ENCODE results near the gene ATP4B. TPM values are rescaled to one million over a fixed set of nuclear protein-coding genes. Genes with fewer than 3 reads are reported as not detected.

ATP4B gene
- total RNA-seq, 1 experiment from 2014 or later, result not detected

DNA sequence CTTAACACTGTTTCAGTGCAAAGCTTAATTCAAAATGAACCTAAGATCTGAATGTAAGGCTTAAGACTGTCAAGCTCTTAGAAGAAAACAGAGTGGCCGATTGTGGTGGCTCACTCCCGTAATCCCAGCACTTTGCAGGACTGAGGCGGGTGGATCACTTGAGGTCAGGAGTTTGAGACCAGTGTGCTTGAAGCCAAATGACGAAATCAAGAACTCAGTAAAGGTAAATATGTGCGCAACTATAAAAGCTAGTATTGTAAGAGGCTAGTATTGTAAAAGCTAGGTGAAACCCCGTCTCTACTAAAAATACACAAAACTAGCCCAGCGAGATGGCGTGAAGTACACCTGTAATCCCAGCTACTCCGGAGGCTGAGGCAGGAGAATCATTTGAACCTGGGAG, 12.7 kb downstream of the ATP4B start:
- H3K9me2 ChIP-seq (ENCODE audit: insufficient read depth), result no peaks in the 10 kb centered on the region
- intact Hi-C loops (cut with micrococcal nuclease), result no loop called here
- H3K4me1 ChIP-seq (ENCODE audit: control insufficient read depth in 1 of 2, insufficient read depth in 2 of 2, low read length in 2 of 2), result peaks cover 9 to 11% of the 10 kb centered on the region in 2 experiments; a peak in 3 of 4 replicates
- TF ChIP-seq SIN3A (IDR thresholded peaks at IDR 0.05; ENCODE audit: low read depth), result no peak
- TF ChIP-seq SP1 (IDR thresholded peaks at IDR 0.05; ENCODE audit: low read depth), result no peak
- no peak for TF ChIP-seq ELF1 (IDR thresholded peaks at IDR 0.05; ENCODE audit: borderline replicate concordance, low read depth)
- TF ChIP-seq, protein P1, sequence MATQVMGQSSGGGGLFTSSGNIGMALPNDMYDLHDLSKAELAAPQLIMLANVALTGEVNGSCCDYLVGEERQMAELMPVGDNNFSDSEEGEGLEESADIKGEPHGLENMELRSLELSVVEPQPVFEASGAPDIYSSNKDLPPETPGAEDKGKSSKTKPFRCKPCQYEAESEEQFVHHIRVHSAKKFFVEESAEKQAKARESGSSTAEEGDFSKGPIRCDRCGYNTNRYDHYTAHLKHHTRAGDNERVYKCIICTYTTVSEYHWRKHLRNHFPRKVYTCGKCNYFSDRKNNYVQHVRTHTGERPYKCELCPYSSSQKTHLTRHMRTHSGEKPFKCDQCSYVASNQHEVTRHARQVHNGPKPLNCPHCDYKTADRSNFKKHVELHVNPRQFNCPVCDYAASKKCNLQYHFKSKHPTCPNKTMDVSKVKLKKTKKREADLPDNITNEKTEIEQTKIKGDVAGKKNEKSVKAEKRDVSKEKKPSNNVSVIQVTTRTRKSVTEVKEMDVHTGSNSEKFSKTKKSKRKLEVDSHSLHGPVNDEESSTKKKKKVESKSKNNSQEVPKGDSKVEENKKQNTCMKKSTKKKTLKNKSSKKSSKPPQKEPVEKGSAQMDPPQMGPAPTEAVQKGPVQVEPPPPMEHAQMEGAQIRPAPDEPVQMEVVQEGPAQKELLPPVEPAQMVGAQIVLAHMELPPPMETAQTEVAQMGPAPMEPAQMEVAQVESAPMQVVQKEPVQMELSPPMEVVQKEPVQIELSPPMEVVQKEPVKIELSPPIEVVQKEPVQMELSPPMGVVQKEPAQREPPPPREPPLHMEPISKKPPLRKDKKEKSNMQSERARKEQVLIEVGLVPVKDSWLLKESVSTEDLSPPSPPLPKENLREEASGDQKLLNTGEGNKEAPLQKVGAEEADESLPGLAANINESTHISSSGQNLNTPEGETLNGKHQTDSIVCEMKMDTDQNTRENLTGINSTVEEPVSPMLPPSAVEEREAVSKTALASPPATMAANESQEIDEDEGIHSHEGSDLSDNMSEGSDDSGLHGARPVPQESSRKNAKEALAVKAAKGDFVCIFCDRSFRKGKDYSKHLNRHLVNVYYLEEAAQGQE (IDR thresholded peaks at IDR 0.05; ENCODE audit: low read depth), result no peak
- TF ChIP-seq, protein P2, sequence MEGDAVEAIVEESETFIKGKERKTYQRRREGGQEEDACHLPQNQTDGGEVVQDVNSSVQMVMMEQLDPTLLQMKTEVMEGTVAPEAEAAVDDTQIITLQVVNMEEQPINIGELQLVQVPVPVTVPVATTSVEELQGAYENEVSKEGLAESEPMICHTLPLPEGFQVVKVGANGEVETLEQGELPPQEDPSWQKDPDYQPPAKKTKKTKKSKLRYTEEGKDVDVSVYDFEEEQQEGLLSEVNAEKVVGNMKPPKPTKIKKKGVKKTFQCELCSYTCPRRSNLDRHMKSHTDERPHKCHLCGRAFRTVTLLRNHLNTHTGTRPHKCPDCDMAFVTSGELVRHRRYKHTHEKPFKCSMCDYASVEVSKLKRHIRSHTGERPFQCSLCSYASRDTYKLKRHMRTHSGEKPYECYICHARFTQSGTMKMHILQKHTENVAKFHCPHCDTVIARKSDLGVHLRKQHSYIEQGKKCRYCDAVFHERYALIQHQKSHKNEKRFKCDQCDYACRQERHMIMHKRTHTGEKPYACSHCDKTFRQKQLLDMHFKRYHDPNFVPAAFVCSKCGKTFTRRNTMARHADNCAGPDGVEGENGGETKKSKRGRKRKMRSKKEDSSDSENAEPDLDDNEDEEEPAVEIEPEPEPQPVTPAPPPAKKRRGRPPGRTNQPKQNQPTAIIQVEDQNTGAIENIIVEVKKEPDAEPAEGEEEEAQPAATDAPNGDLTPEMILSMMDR (IDR thresholded peaks at IDR 0.05 in 2 of 3, conservative IDR thresholded peaks at IDR 0.05 in 1 of 3; ENCODE audit: borderline replicate concordance in 1 of 3, insufficient read depth in 1 of 3, low read depth in 2 of 3, low read length in 2 of 3), result no peak
- TF ChIP-seq, protein P3, sequence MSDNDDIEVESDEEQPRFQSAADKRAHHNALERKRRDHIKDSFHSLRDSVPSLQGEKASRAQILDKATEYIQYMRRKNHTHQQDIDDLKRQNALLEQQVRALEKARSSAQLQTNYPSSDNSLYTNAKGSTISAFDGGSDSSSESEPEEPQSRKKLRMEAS (IDR thresholded peaks at IDR 0.05), result no peak
- TF ChIP-seq YY1 (IDR thresholded peaks at IDR 0.05; ENCODE audit: extremely low read depth, insufficient replicate concordance, low read depth, low read length), result no peak
- TF ChIP-seq RAD21 (IDR thresholded peaks at IDR 0.05; ENCODE audit: low read depth), result no peak
- TF ChIP-seq ZNF274 (IDR thresholded peaks at IDR 0.05; ENCODE audit: low read depth, low read length), result no peak
- TF ChIP-seq POLR2A (IDR thresholded peaks at IDR 0.05; ENCODE audit: borderline replicate concordance, extremely low read depth, insufficient read depth, insufficient read length), result no peak
- no peak for TF ChIP-seq JUND (IDR thresholded peaks at IDR 0.05)
- no peak for TF ChIP-seq EZH2phosphoT487 (IDR thresholded peaks at IDR 0.05; ENCODE audit: borderline replicate concordance)
- no peak for TF ChIP-seq SRF (IDR thresholded peaks at IDR 0.05; ENCODE audit: low read depth)
- no peak for TF ChIP-seq CBX3 (IDR thresholded peaks at IDR 0.05; ENCODE audit: low read depth)
- TF ChIP-seq, protein P4, sequence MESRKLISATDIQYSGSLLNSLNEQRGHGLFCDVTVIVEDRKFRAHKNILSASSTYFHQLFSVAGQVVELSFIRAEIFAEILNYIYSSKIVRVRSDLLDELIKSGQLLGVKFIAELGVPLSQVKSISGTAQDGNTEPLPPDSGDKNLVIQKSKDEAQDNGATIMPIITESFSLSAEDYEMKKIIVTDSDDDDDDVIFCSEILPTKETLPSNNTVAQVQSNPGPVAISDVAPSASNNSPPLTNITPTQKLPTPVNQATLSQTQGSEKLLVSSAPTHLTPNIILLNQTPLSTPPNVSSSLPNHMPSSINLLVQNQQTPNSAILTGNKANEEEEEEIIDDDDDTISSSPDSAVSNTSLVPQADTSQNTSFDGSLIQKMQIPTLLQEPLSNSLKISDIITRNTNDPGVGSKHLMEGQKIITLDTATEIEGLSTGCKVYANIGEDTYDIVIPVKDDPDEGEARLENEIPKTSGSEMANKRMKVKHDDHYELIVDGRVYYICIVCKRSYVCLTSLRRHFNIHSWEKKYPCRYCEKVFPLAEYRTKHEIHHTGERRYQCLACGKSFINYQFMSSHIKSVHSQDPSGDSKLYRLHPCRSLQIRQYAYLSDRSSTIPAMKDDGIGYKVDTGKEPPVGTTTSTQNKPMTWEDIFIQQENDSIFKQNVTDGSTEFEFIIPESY (IDR thresholded peaks at IDR 0.05; ENCODE audit: extremely low read depth, insufficient replicate concordance, low read length), result no peak
- no peak for TF ChIP-seq CEBPB (IDR thresholded peaks at IDR 0.05; ENCODE audit: low read depth)
- TF ChIP-seq TCF7L2 (IDR thresholded peaks at IDR 0.05; ENCODE audit: borderline replicate concordance, extremely low read depth, insufficient read depth, insufficient read length), result no peak
- TF ChIP-seq, protein P5, sequence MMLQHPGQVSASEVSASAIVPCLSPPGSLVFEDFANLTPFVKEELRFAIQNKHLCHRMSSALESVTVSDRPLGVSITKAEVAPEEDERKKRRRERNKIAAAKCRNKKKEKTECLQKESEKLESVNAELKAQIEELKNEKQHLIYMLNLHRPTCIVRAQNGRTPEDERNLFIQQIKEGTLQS (IDR thresholded peaks at IDR 0.05), result no peak
- no peak overlapping the region for H3K4me2 ChIP-seq (ENCODE audit: low read length)
- BruUV-seq (replicated peaks), result no TSS peak
- H3K79me2 ChIP-seq (ENCODE audit: insufficient read depth, low read length), result no peaks in the 10 kb centered on the region
- RAD21 ChIA-PET (ENCODE audit: low non-redundant PET in 1 of 2, low total read pairs in 2 of 2, uncharacterized antibody in 2 of 2, unreplicated experiment in 2 of 2), result no interaction called here
- peaks cover 1 to 4% of the 10 kb centered on the region in 2 experiments; a peak in 2 of 4 replicates for H3K36me3 ChIP-seq (ENCODE audit: control insufficient read depth in 1 of 2, insufficient read depth in 2 of 2, low read length in 2 of 2)
- CTCF ChIA-PET, result no interaction called here
- H3K27ac ChIP-seq (ENCODE audit: low read depth, low read length), result no peak overlapping the region
- no peaks in the 10 kb centered on the region for H3K9me3 ChIP-seq (ENCODE audit: control insufficient read depth in 1 of 2, insufficient read depth in 1 of 2, low read depth in 1 of 2, low read length in 2 of 2)
- POLR2A ChIA-PET, result no interaction called here
- ATAC-seq (no peak), DNase-seq (ENCODE audit: low read depth, low spot score) (no peak)
- no peak overlapping the region for H3K9ac ChIP-seq (ENCODE audit: low read length)
- H4K20me1 ChIP-seq (ENCODE audit: insufficient read depth), result no peaks in the 10 kb centered on the region
- H3K27me3 ChIP-seq (ENCODE audit: insufficient read depth, low read length), result no peaks in the 10 kb centered on the region
- no peak overlapping the region for H3K4me3 ChIP-seq (replicated peaks in 1 of 2; ENCODE audit: low read depth in 1 of 2, low read length in 2 of 2)
- H2AFZ ChIP-seq (ENCODE audit: low read depth, low read length, poor library complexity, severe bottlenecking), result no peak overlapping the region
